Measurements from ENCODE around the gene PDCL3.
A peak's percentile ranks its signal among the peaks of the same experiment; 100 is the strongest.

The PDCL3 gene

DNA sequence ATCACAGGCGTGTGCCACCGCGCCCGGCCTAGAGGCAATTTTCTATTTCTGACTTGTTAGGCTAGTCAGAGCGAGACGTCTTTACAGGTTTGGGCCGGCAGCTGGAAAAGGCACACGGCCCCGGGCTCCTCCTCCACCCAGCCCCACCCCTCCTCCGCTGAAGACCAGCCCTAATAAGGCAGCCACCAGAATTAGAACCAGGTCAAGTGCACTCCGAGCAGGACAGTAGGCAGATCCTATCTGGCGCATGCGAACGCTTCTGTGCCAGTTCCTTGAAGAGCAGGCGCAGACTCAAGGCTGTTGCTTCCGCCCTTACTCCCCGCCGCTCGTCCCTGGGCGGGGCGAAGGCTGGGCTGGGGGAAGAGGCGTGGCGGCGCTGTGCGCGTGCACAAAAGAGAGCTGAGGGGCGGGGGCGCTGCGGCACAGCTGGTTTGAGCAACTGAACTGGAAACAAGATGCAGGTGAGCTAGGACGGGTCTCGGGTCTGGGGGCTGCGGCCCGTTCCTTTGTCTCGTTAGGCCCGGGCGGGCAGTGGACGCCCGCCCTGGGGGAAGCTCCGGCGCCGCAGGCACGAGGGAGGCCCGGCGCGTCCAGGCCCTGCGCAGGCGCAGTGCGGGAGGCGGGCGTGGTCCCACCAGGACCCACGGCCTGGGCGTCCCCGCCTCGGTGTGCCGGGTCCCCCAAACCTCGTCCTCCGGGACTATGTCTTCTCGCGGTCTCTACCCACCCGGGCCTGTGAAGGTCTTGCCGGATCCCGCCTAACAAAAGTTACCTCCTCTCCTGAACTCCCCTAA is at the start of gene PDCL3:
TSS of gene PDCL3 (plus strand) at position 381 of the 794 bp plus-strand sequence. CDS start at position 456, 75 bp downstream.
- peak; percentile 98 for DNase-seq (ENCODE audit: low spot score)
- Histone ChIP-seq H3K27ac (peak within 1 kb of the TSS; percentile 91 to 92), H3K4me3 (peak within 1 kb of the TSS; percentile 91)
- TF ChIP-seq, protein P1, sequence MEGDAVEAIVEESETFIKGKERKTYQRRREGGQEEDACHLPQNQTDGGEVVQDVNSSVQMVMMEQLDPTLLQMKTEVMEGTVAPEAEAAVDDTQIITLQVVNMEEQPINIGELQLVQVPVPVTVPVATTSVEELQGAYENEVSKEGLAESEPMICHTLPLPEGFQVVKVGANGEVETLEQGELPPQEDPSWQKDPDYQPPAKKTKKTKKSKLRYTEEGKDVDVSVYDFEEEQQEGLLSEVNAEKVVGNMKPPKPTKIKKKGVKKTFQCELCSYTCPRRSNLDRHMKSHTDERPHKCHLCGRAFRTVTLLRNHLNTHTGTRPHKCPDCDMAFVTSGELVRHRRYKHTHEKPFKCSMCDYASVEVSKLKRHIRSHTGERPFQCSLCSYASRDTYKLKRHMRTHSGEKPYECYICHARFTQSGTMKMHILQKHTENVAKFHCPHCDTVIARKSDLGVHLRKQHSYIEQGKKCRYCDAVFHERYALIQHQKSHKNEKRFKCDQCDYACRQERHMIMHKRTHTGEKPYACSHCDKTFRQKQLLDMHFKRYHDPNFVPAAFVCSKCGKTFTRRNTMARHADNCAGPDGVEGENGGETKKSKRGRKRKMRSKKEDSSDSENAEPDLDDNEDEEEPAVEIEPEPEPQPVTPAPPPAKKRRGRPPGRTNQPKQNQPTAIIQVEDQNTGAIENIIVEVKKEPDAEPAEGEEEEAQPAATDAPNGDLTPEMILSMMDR (IDR thresholded peaks at IDR 0.05) = no peak

DNA sequence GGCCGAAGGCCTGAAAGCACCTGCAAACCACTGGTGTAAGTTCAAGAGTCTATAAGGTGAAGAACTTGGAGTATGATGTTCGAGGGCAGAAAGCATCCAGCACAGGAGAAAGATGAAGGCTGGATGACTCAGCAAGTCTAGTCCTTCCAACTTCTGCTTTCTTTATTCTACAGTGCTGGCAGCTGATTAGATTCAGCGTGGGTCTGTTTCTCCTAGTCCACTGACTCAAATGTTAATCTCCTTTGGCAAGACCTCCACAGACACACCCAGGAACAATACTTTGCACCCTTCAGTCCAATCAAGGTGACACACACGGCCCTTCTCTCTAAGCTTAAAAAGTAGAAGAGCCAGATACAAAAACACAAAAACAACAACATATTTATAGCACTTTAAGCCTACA is 49.1 kb upstream of the PDCL3 start:
- no peak for DNase-seq (ENCODE audit: low spot score)
- Histone ChIP-seq H3K4me3 (no peak overlapping the region), H3K27ac (no peak overlapping the region)
- TF ChIP-seq, protein P1 (IDR thresholded peaks at IDR 0.05) = no peak

DNA sequence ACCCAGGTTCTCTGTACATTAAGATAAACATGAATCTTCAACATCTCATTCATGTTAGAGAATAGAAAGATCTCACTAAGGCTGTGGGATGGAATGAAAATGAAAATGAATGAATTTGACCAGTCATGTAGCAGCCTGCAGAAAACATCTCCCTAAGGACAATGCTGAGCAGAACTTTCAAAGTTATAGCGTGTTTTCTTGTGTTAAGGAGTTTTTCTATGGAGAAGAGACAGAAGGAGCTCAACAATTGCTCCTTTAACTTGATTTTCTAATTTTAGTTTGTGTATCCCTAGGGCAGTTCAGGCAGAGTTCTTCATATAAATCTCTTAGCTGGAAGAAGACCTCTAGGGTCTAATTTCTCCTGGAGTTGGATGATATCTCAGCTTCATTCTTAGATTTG is 45.2 kb upstream of the PDCL3 start:
- TF ChIP-seq, protein P1 (IDR thresholded peaks at IDR 0.05) = no peak
- no peak overlapping the region for H3K27ac ChIP-seq
- no peak overlapping the region for H3K4me3 ChIP-seq
- no peak for DNase-seq (ENCODE audit: low spot score)

DNA sequence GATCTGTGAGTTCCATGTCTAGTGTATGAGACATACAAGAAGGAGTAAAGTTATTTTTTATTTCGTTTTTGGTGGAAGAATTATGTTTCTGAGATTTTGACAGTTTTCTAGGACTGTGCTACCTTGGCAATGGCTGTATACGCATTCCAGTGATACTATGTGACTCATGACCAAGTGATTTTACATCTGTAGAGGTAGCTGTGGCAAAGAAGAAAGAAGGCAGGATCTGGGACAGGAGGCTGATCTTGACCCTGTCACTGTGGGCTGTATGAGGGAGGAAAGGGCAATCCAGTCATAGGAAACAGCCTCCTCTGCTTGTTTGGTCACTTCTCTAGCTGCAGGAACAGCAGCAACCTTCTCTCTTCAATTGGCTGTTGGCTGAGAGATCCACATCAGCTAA is 44.0 kb upstream of the PDCL3 start:
- TF ChIP-seq, protein P1 (IDR thresholded peaks at IDR 0.05) = no peak
- DNase-seq (ENCODE audit: low spot score) = no peak
- no peak overlapping the region for H3K4me3 ChIP-seq
- no peak overlapping the region for H3K27ac ChIP-seq

DNA sequence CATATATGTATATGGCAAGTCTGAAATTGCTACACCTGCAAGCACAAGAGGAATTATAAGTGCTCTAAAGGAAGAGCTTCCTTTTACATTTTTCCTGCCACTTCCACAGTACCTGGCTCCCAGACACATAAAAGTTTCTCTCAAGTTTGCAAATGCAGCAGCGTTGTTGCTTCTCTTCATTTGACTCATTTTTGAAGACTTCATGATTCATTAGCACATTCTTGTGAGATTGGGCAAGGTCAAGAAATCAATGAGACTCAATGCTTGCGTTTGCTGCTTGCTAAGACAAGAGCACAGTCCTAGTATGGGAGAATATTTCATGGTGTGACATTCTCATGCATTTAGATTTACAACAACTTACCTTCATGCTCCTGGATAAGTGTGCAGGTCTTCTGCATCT is 42.6 kb upstream of the PDCL3 start:
- TF ChIP-seq, protein P1 (IDR thresholded peaks at IDR 0.05) = no peak
- Histone ChIP-seq H3K27ac (no peak overlapping the region), H3K4me3 (no peak overlapping the region)
- DNase-seq (ENCODE audit: low spot score) = no peak

DNA sequence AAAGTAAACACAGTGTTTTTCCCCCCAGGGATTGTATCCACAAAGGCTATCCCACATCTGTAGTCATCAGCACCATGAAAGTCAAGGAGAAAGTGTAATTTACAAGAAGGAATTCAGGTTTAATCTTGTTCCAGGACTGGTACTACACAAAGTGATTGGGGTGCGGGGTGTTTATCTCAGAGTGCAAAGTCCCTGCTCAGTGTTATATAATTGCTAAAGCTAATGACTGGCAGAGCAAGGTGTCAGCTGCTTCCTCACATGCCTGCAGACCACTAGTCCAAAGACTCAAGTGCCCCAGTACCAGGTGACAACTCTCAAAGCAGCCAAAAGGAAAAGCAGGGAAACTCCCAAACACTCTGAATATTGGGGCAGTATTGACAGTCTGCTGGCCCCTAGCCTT is 40.4 kb upstream of the PDCL3 start:
- TF ChIP-seq, protein P1 (IDR thresholded peaks at IDR 0.05) = no peak
- DNase-seq (ENCODE audit: low spot score) = no peak
- no peak overlapping the region for H3K4me3 ChIP-seq
- H3K27ac ChIP-seq = no peak overlapping the region

DNA sequence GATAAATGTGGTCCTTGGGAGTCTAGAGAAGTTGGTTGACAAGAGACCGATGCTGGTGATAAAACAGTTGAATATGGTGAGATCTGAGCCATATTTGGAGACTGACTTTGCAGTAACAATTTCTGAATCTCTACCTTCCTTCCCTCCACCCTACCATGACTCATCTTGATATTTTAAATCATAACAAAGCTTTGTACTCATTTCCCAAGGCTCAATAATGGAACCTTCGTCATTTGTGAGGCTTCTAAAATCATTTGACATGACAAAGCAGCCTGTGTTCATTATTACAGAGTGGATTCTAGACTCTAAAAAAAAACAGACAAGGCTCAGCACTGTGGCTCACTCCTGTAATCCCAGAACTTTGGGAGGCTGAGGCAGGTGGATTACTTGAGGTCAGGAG is 38.5 kb upstream of the PDCL3 start:
- DNase-seq (ENCODE audit: low spot score) = no peak
- Histone ChIP-seq H3K27ac (no peak overlapping the region), H3K4me3 (no peak overlapping the region)
- TF ChIP-seq, protein P1 (IDR thresholded peaks at IDR 0.05) = no peak
